HG03280 (cell line): ENCODE data around the gene RPL4.
"Not testable (repeated sequence)": the region's sequence is repeated elsewhere in the genome, so short reads cannot be mapped to it uniquely, and the experiment has no call there.

Experiments
- ATAC-seq: cut with Tn5 transposase; IDR thresholded peaks from one replicate; pipeline ENCODE4 v1.9.1; 2021; ENCODE audit warnings: mild to moderate bottlenecking, moderate library complexity; ENCODE audit not compliant: unreplicated experiment

Gene RPL4

GRCh38 chr15:66504563-66505429 lies at the start of gene RPL4, which contains the start of gene ZWILCH:
TSS of gene RPL4 (minus strand) at chr15:66504855. CDS start at chr15:66504790, 65 bp downstream.
TSS of gene ZWILCH (plus strand) at chr15:66505326. CDS start at chr15:66505339, 13 bp downstream.
- ATAC-seq, result peak; percentile 80

- ATAC-seq, result no peak
These were observed 40.6 kb upstream of the RPL4 start for GRCh38 chr15:66545255-66545654.

DNA sequence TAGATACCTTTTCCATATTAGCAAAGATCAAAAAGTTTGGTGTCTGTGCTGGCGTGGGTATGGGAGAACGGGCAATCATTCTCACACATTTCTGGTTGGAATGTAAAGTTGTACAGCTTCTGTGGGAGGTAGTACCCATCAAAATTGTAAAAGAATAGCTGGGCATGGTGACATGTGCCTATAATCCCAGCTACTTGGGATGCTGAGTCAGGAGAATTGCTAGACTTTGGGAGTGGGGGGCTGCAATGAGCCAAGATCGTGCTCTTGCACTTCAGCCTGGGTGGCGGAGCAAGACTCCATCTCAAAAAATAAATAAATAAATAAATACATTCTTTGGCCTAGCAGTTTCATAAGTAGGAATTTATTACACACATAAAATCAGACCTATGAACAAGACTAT lies 38.2 kb upstream of the RPL4 start:
- no peak for ATAC-seq

- ATAC-seq, result no peak
These were observed 30.4 kb upstream of the RPL4 start for GRCh38 chr15:66535056-66535455.

- ATAC-seq, result no peak
These were observed 20.2 kb upstream of the RPL4 start for GRCh38 chr15:66524838-66525237.

- ATAC-seq, result no peak
These were observed 19.3 kb upstream of the RPL4 start for GRCh38 chr15:66523926-66524325.

DNA sequence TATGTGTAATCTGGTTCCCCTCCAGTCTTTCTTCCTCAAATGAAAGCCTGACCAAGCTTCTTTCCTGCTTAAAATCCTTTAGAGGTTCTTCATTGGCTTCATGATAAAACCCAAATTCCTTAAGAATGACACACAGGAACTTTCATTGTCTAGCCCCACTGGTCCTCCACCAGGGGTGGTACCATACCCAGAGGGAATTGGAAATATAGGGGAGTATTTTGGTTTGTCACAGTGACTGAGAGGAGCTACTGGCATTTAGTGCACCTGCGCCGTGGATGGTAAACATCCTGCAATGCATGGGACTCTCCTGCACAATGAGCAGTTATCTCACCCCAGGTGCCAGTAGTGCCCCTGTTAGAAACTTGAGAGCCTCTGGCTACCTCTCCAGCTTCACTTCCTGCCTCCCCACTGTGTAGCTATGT lies 11.3 kb upstream of the RPL4 start:
- no peak for ATAC-seq

DNA sequence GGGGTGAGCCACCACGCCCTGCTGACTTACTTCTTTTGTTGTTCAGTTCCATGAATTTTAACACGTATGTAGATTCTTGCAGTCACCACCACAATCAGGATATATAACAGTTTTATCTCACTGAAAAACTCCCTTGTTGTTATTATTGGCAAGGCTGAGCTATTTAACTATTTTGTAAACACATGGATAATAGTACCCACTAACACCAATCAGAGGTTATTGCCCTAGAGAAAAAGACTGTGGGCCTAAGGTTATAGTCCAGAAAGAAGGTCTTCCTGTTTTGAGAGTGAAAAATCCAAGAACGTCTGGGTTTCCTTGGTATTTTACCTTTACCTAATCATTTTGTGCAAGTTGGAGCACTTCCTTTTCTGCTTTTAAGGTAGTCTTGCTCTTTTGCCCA lies 9.9 kb upstream of the RPL4 start:
- ATAC-seq, result no peak

GRCh38 chr15:66508293-66508883 lies 3.7 kb upstream of the RPL4 start:
- ATAC-seq, result no peak

- no peak for ATAC-seq
These were observed 1.2 kb upstream of the RPL4 start for GRCh38 chr15:66505818-66506217.

DNA sequence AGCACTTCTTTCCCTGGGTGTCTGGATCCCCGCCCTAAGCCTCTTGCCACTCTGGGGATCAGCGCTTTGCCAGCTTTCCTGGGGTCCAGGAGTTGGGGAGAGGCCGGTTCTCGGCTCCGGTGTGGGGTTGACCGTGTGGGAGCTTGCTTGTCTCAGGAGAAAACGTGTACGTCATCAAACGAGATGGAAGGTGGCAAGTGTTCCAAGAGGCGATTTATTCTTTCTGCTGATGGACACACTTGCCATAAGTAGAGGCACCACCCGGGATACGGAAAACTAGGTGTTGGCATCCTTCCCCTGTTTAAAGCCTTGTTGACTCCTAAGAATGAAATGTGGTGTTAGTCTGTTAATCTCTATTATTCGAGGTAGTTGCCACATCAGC lies 766 bp upstream of the RPL4 start:
- no peak for ATAC-seq

- ATAC-seq, result no peak
These were observed 684 bp downstream of the RPL4 start for GRCh38 chr15:66503780-66504562.

- ATAC-seq, result not testable (repeated sequence)
These were observed 1.5 kb downstream of the RPL4 start for GRCh38 chr15:66503041-66503648.

- no peak for ATAC-seq
These were observed 2.2 kb downstream of the RPL4 start for GRCh38 chr15:66502491-66502890.

DNA sequence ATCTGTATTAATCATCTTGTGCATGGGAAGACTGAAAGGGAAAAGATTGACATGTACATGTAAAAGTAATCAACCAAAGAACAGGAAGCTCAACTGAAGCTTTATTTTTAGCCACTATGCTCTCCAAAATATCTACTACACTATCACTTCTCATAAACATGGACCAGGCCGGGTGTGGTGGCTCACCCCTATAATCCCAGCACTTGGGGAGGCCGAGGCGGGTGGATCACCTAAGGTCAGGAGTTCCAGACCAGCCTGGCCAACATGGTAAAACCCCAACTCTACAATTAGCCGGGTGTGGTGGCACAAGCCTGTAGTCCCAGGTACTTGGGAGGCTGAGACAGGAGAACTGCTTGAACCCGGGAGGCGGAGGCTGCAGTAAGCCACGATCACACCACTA lies 4.3 kb downstream of the RPL4 start:
- ATAC-seq, result not testable (repeated sequence)

DNA sequence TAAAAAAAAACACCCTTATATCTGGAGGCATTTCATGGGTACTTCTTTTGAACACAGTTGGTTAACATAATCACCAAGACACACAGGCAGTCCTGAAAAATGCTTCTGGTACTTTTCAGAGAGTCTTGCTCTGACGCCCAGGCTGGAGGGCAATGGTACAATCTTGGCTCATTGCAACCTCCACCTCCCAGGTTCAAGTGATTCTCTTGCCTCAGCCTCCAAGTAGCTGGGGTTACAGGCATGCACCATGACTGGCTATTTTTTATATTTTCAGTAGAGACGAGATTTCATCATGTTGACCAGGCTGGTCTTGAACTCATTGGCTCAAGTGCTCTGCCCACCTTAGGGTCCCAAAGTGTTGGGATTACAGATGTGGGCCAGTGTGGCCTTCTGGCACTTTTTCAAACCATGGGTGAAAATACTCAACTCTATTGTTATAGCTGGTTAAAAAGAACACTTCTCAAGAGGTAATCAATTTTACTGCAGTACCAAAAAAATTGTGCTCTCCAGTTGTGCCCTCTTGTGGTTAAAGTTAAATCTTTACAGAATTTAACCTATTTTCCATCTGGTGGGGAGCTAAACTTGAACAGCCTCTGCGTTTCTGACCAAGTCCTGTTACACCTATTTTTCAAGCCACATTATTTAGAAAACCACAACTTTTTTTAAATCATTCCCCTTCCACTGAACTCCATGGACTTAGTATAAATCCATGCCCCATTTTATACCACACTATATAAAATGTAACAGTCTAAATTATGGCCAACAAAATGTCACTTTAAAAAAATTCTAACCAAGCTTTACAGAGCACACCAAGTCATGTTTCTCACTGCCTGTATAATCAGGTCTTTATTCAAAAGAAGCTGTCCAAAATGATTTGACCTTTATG lies 5.9 kb downstream of the RPL4 start:
- ATAC-seq, result no peak

DNA sequence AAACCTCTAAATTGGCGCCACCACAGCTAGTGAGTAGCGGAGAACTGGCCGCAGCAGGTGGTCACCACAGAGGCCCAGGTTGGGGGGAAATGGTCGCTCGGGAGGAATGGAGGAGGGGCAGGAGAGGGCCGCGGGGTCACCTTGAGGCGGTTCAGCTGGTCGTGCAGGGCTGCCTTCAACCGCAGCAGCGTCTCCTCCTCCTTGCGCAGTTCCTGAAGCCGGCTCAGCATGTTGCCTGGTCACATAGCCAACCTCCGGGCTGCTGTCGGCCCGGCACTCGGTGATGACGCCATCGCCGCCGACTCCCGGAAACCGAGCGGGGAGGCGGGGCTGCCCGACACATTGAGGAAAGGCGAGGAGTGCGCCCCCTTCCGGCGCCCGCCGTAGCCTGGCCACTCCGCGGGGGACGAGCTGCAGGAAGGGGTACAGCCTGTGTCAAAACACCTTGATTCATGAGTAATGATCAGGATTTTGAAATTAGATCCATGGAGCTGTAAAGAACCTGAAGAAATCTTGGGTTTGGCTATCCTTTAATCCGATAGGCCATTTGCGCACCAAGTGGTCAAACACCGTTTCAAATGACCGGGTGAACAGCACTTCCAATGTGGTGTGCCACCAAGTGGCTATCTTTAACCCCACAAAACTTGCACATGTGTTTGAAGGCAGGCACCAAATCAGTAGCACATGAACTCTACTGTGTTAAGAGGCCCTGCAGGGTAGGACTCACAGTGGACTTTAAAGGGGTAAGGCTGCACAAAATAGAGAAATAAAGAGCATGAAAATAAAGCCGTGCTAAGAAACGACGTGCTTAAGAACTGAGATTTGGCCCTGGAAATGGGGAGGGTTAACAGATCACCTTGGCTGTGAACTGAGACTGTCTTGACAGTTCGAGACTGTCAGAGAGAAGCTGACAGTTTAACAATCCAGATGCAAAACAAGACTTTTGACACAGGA lies 6.9 kb downstream of the RPL4 start, which contains the start of gene SNAPC5:
Gene SNAPC5, minus strand, starts transcription at position 261 of the 954 bp plus-strand sequence. Its CDS starts 31 bp downstream, at position 230.
- peak; percentile 83 for ATAC-seq

GRCh38 chr15:66496951-66497501 lies 7.6 kb downstream of the RPL4 start:
- peak; percentile 10 for ATAC-seq
